PC-9 (cell line): Measurements from ENCODE around the gene PSKH1.

Experiments
- CTCF ChIP-seq: fragments of 200-600 bp; sonication (generic); conservative IDR thresholded peaks from 2 replicates; pipeline ENCODE4 v1.6.1; 2017; ENCODE audit warnings: mixed run types, antibody characterized with exemption, mild to moderate bottlenecking, moderate library complexity
- EZH2 ChIP-seq: fragments of 200-600 bp; sonication (generic); IDR thresholded peaks from 2 replicates; pipeline ENCODE4 v1.8.0; 2017; ENCODE audit warnings: antibody characterized with exemption, low read depth

GRCh38 chr16:67860589-67861398 is 32.3 kb upstream of the PSKH1 start:
- TF ChIP-seq CTCF, result no peak
- TF ChIP-seq EZH2, result no peak
